ENCODE results near the gene MZB1.

DNA sequence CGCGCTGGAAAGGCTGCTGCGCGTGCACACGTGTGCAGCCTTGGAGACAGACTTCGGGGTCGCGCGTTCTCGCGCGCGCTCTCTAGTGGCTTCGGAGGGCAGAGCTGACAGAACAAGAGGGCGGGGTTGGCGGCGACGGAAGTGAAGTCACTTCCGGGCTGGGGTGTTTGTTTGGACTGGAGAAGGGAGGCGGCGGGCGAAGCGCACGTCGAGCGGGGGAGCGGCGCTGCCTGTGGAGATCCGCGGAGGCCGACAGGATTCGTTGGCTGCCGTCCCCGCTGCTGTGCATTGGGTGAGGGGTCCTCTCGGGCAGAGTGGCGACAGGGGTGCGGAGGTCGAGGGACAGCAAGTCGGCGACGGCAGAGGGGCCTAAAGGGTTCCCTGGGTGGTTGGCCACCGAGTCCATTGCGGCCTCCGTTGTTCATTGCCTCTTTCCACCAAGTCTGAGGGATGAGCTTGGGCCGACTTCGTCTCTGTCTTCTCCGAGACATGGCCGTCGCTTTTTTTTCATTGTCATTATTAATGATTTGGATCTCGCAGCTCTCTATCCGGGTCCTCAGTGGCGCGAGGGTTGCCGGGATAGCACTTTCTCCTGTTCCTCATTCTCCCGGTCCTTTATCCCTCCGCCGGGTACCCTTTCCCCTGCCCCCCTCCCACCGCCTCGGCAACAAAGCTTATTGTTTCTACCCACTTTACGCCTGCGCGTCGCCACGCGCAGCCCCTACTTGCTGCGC lies 47.9 kb downstream of the MZB1 start, which contains the start of gene PAIP2:
- TF ChIP-seq SMC3 (IDR thresholded peaks at IDR 0.05; ENCODE audit: low read length) (no peak), ZNF253 (CRISPR knock-in tag; IDR thresholded peaks at IDR 0.05; ENCODE audit: borderline replicate concordance) (no peak), ZNF292 (CRISPR knock-in tag; IDR thresholded peaks at IDR 0.05; ENCODE audit: borderline replicate concordance, low read depth) (no peak; the same call in 1 of the 2 replicates), MTA3 (CRISPR knock-in tag; IDR thresholded peaks at IDR 0.05) (no peak), ZFP36 (IDR thresholded peaks at IDR 0.05; ENCODE audit: borderline replicate concordance, low read depth, low read length, partially characterized antibody) (no peak), FOXK2 (IDR thresholded peaks at IDR 0.05) (0 out of 2 replicates have a peak, but pooled peaks have one; percentile 12), ZNF326 (CRISPR knock-in tag; IDR thresholded peaks at IDR 0.05; ENCODE audit: borderline replicate concordance) (no peak), NCOR1 (IDR thresholded peaks at IDR 0.05; ENCODE audit: borderline replicate concordance, low read length) (no peak; the same call in 1 of the 2 replicates)
- TF ChIP-seq, protein P1, sequence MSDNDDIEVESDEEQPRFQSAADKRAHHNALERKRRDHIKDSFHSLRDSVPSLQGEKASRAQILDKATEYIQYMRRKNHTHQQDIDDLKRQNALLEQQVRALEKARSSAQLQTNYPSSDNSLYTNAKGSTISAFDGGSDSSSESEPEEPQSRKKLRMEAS (IDR thresholded peaks at IDR 0.05), result peak; percentile 78; the same call in 1 of the 2 replicates
- TF ChIP-seq, protein P2, sequence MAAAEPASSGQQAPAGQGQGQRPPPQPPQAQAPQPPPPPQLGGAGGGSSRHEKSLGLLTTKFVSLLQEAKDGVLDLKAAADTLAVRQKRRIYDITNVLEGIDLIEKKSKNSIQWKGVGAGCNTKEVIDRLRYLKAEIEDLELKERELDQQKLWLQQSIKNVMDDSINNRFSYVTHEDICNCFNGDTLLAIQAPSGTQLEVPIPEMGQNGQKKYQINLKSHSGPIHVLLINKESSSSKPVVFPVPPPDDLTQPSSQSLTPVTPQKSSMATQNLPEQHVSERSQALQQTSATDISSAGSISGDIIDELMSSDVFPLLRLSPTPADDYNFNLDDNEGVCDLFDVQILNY (CRISPR knock-in tag; conservative IDR thresholded peaks at IDR 0.05), result no peak
- TF ChIP-seq, protein P3, sequence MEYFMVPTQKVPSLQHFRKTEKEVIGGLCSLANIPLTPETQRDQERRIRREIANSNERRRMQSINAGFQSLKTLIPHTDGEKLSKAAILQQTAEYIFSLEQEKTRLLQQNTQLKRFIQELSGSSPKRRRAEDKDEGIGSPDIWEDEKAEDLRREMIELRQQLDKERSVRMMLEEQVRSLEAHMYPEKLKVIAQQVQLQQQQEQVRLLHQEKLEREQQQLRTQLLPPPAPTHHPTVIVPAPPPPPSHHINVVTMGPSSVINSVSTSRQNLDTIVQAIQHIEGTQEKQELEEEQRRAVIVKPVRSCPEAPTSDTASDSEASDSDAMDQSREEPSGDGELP (IDR thresholded peaks at IDR 0.05; ENCODE audit: borderline replicate concordance, low read depth), result no peak
- TF ChIP-seq, protein P4, sequence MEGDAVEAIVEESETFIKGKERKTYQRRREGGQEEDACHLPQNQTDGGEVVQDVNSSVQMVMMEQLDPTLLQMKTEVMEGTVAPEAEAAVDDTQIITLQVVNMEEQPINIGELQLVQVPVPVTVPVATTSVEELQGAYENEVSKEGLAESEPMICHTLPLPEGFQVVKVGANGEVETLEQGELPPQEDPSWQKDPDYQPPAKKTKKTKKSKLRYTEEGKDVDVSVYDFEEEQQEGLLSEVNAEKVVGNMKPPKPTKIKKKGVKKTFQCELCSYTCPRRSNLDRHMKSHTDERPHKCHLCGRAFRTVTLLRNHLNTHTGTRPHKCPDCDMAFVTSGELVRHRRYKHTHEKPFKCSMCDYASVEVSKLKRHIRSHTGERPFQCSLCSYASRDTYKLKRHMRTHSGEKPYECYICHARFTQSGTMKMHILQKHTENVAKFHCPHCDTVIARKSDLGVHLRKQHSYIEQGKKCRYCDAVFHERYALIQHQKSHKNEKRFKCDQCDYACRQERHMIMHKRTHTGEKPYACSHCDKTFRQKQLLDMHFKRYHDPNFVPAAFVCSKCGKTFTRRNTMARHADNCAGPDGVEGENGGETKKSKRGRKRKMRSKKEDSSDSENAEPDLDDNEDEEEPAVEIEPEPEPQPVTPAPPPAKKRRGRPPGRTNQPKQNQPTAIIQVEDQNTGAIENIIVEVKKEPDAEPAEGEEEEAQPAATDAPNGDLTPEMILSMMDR (CRISPR knock-in tag; IDR thresholded peaks at IDR 0.05), result peak; percentile 96
- TF ChIP-seq, protein P5, sequence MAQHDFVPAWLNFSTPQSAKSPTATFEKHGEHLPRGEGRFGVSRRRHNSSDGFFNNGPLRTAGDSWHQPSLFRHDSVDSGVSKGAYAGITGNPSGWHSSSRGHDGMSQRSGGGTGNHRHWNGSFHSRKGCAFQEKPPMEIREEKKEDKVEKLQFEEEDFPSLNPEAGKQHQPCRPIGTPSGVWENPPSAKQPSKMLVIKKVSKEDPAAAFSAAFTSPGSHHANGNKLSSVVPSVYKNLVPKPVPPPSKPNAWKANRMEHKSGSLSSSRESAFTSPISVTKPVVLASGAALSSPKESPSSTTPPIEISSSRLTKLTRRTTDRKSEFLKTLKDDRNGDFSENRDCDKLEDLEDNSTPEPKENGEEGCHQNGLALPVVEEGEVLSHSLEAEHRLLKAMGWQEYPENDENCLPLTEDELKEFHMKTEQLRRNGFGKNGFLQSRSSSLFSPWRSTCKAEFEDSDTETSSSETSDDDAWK (CRISPR knock-in tag; IDR thresholded peaks at IDR 0.05), result no peak
